HEK293 (cell line): ENCODE measurements around the gene S1PR1.
A peak's percentile ranks its signal among the peaks of the same experiment; 100 is the strongest.

Source experiments
- AEBP2 ChIP-seq: fragments of 450-650 bp; formaldehyde crosslinking; IDR thresholded peaks from 2 replicates; pipeline ENCODE4 v1.5.1; 2016; ENCODE audit warnings: missing biosample characterization, missing genetic modification characterization, borderline replicate concordance
- CTCF ChIP-seq: fragments of 450-650 bp; formaldehyde crosslinking; IDR thresholded peaks from 2 replicates; pipeline ENCODE4 v1.5.1; 2016; ENCODE audit warnings: missing biosample characterization, missing genetic modification characterization
- INSM2 ChIP-seq: fragments of 450-650 bp; formaldehyde crosslinking; IDR thresholded peaks from 2 replicates; pipeline ENCODE4 v1.5.1; 2016; ENCODE audit warnings: missing biosample characterization, missing genetic modification characterization
- PATZ1 ChIP-seq: fragments of 450-650 bp; formaldehyde crosslinking; IDR thresholded peaks from 2 replicates; pipeline ENCODE4 v1.5.1; 2016; ENCODE audit warnings: missing biosample characterization, missing genetic modification characterization
- WT1 ChIP-seq: fragments of 450-650 bp; formaldehyde crosslinking; IDR thresholded peaks from 2 replicates; pipeline ENCODE4 v1.5.1; 2016; ENCODE audit warnings: missing biosample characterization, missing genetic modification characterization
- ZFP41 ChIP-seq: fragments of 450-650 bp; formaldehyde crosslinking; IDR thresholded peaks from 2 replicates; pipeline ENCODE4 v1.5.1; 2016; ENCODE audit warnings: missing biosample characterization, missing genetic modification characterization, borderline replicate concordance
- ZNF121 ChIP-seq: fragments of 450-650 bp; formaldehyde crosslinking; IDR thresholded peaks from 2 replicates; pipeline ENCODE4 v1.5.1; 2016; ENCODE audit warnings: missing biosample characterization, missing genetic modification characterization
- ZNF169 ChIP-seq: fragments of 450-650 bp; formaldehyde crosslinking; IDR thresholded peaks from 2 replicates; pipeline ENCODE4 v1.5.1; 2016; ENCODE audit warnings: missing biosample characterization, missing genetic modification characterization
- ZNF211 ChIP-seq: fragments of 450-650 bp; formaldehyde crosslinking; IDR thresholded peaks from 2 replicates; pipeline ENCODE4 v1.5.1; 2016; ENCODE audit warnings: low read depth, missing biosample characterization, missing genetic modification characterization
- ZNF266 ChIP-seq: fragments of 450-650 bp; formaldehyde crosslinking; IDR thresholded peaks from 2 replicates; pipeline ENCODE4 v1.5.1; 2016; ENCODE audit warnings: missing biosample characterization, missing genetic modification characterization, low read depth
- ZNF510 ChIP-seq: fragments of 450-650 bp; formaldehyde crosslinking; IDR thresholded peaks from 2 replicates; pipeline ENCODE4 v1.5.1; 2018; ENCODE audit warnings: mild to moderate bottlenecking, missing genetic modification characterization, missing biosample characterization; ENCODE audit not compliant: insufficient replicate concordance
- ZNF558 ChIP-seq: fragments of 450-650 bp; formaldehyde crosslinking; IDR thresholded peaks from 2 replicates; pipeline ENCODE4 v1.5.1; 2016; ENCODE audit warnings: missing biosample characterization, missing genetic modification characterization
- ZNF623 ChIP-seq: fragments of 450-650 bp; formaldehyde crosslinking; IDR thresholded peaks from 2 replicates; pipeline ENCODE4 v1.5.1; 2016; ENCODE audit warnings: missing biosample characterization, missing genetic modification characterization
- ZNF692 ChIP-seq: fragments of 450-650 bp; formaldehyde crosslinking; IDR thresholded peaks from 2 replicates; pipeline ENCODE4 v1.5.1; 2016; ENCODE audit warnings: missing biosample characterization, missing genetic modification characterization
- TF ChIP-seq, protein P1 (sequence below): fragments of 450-650 bp; formaldehyde crosslinking; IDR thresholded peaks from 2 replicates; pipeline ENCODE4 v1.5.1; 2017; ENCODE audit warnings: missing biosample characterization, missing genetic modification characterization
- TF ChIP-seq, protein P2 (sequence below): fragments of 450-650 bp; formaldehyde crosslinking; IDR thresholded peaks from 2 replicates; pipeline ENCODE4 v1.5.1; 2016; ENCODE audit warnings: missing biosample characterization, missing genetic modification characterization
- TF ChIP-seq, protein P3 (sequence below): sonication (generic); formaldehyde crosslinking; IDR thresholded peaks from 2 replicates; pipeline ENCODE4 v1.8.1; 2022; ENCODE audit warnings: mild to moderate bottlenecking, moderate library complexity, missing genetic modification reagents
- TF ChIP-seq, protein P4 (sequence below): fragments of 450-650 bp; formaldehyde crosslinking; IDR thresholded peaks from 2 replicates; pipeline ENCODE4 v1.5.1; 2016; ENCODE audit warnings: missing biosample characterization, missing genetic modification characterization
- TF ChIP-seq, protein P5 (sequence below): fragments of 450-650 bp; formaldehyde crosslinking; IDR thresholded peaks from 2 replicates; pipeline ENCODE4 v1.5.1; 2017; ENCODE audit warnings: missing biosample characterization, mild to moderate bottlenecking, missing genetic modification characterization, moderate library complexity

The S1PR1 gene

DNA sequence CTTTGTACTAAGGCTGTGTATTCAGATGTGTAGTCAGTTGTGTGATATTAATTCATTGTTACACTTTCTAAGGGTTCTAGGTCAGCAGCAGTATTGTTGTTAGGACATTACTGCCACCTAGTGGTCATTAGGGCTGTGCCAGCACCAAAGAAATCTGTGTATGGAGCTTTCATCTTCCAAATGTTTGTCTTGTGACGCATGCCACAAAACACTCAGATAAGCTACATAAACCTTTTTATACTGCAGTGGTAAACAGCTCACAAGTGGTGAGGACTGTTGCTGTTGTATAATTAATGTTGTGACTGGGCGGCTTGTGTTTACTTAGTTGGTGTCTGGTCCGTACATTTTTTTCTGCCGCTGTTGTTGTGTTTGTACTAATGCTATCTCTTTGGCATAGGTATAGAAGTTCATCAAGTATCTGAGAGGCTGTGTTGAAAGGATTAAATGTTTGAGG is 51.7 kb downstream of the S1PR1 start (continued):
- TF ChIP-seq, protein P1, sequence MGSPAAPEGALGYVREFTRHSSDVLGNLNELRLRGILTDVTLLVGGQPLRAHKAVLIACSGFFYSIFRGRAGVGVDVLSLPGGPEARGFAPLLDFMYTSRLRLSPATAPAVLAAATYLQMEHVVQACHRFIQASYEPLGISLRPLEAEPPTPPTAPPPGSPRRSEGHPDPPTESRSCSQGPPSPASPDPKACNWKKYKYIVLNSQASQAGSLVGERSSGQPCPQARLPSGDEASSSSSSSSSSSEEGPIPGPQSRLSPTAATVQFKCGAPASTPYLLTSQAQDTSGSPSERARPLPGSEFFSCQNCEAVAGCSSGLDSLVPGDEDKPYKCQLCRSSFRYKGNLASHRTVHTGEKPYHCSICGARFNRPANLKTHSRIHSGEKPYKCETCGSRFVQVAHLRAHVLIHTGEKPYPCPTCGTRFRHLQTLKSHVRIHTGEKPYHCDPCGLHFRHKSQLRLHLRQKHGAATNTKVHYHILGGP (tag by site-specific recombination): no peak
- TF ChIP-seq WT1 (tag by site-specific recombination): peak; percentile 80
- no peak for TF ChIP-seq ZNF266 (tag by site-specific recombination)
- no peak for TF ChIP-seq ZNF510 (tag by site-specific recombination)
- peak; percentile 67 for TF ChIP-seq ZNF558 (tag by site-specific recombination)
- TF ChIP-seq, protein P2, sequence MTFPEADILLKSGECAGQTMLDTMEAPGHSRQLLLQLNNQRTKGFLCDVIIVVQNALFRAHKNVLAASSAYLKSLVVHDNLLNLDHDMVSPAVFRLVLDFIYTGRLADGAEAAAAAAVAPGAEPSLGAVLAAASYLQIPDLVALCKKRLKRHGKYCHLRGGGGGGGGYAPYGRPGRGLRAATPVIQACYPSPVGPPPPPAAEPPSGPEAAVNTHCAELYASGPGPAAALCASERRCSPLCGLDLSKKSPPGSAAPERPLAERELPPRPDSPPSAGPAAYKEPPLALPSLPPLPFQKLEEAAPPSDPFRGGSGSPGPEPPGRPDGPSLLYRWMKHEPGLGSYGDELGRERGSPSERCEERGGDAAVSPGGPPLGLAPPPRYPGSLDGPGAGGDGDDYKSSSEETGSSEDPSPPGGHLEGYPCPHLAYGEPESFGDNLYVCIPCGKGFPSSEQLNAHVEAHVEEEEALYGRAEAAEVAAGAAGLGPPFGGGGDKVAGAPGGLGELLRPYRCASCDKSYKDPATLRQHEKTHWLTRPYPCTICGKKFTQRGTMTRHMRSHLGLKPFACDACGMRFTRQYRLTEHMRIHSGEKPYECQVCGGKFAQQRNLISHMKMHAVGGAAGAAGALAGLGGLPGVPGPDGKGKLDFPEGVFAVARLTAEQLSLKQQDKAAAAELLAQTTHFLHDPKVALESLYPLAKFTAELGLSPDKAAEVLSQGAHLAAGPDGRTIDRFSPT: no peak
- no peak for TF ChIP-seq ZNF169 (tag by site-specific recombination)
- TF ChIP-seq, protein P3, sequence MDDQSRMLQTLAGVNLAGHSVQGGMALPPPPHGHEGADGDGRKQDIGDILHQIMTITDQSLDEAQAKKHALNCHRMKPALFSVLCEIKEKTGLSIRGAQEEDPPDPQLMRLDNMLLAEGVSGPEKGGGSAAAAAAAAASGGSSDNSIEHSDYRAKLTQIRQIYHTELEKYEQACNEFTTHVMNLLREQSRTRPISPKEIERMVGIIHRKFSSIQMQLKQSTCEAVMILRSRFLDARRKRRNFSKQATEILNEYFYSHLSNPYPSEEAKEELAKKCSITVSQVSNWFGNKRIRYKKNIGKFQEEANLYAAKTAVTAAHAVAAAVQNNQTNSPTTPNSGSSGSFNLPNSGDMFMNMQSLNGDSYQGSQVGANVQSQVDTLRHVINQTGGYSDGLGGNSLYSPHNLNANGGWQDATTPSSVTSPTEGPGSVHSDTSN: no peak
- TF ChIP-seq, protein P4, sequence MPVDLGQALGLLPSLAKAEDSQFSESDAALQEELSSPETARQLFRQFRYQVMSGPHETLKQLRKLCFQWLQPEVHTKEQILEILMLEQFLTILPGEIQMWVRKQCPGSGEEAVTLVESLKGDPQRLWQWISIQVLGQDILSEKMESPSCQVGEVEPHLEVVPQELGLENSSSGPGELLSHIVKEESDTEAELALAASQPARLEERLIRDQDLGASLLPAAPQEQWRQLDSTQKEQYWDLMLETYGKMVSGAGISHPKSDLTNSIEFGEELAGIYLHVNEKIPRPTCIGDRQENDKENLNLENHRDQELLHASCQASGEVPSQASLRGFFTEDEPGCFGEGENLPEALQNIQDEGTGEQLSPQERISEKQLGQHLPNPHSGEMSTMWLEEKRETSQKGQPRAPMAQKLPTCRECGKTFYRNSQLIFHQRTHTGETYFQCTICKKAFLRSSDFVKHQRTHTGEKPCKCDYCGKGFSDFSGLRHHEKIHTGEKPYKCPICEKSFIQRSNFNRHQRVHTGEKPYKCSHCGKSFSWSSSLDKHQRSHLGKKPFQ (tag by site-specific recombination): 0 out of 2 replicates have a peak, but pooled peaks have one; percentile 33
- peak; percentile 67 for TF ChIP-seq ZNF692 (tag by site-specific recombination)
- peak; percentile 88 for TF ChIP-seq CTCF (tag by site-specific recombination)
- 0 out of 2 replicates have a peak, but pooled peaks have one; percentile 36 for TF ChIP-seq PATZ1 (tag by site-specific recombination)
- peak; percentile 80 for TF ChIP-seq INSM2
- no peak for TF ChIP-seq AEBP2 (tag by site-specific recombination)
- no peak for TF ChIP-seq ZNF623 (tag by site-specific recombination)
- TF ChIP-seq, protein P5, sequence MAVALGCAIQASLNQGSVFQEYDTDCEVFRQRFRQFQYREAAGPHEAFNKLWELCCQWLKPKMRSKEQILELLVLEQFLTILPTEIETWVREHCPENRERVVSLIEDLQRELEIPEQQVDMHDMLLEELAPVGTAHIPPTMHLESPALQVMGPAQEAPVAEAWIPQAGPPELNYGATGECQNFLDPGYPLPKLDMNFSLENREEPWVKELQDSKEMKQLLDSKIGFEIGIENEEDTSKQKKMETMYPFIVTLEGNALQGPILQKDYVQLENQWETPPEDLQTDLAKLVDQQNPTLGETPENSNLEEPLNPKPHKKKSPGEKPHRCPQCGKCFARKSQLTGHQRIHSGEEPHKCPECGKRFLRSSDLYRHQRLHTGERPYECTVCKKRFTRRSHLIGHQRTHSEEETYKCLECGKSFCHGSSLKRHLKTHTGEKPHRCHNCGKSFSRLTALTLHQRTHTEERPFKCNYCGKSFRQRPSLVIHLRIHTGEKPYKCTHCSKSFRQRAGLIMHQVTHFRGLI (tag by site-specific recombination): peak; percentile 68; the same call in 1 of the 2 replicates
- TF ChIP-seq ZFP41 (tag by site-specific recombination): no peak
- TF ChIP-seq ZNF211 (tag by site-specific recombination): no peak
- TF ChIP-seq ZNF121 (tag by site-specific recombination): no peak
